Measurements from ENCODE around the gene LRFN4. TPM values are rescaled to one million over a fixed set of nuclear protein-coding genes. Genes with fewer than 3 reads are reported as not detected.

The LRFN4 gene
- total and polyA plus RNA-seq, 2 of the 13 experiments (the other 11 are each of a cell fraction or from before 2014, with no cell fraction given), result 1.3 to 6.8 TPM

DNA sequence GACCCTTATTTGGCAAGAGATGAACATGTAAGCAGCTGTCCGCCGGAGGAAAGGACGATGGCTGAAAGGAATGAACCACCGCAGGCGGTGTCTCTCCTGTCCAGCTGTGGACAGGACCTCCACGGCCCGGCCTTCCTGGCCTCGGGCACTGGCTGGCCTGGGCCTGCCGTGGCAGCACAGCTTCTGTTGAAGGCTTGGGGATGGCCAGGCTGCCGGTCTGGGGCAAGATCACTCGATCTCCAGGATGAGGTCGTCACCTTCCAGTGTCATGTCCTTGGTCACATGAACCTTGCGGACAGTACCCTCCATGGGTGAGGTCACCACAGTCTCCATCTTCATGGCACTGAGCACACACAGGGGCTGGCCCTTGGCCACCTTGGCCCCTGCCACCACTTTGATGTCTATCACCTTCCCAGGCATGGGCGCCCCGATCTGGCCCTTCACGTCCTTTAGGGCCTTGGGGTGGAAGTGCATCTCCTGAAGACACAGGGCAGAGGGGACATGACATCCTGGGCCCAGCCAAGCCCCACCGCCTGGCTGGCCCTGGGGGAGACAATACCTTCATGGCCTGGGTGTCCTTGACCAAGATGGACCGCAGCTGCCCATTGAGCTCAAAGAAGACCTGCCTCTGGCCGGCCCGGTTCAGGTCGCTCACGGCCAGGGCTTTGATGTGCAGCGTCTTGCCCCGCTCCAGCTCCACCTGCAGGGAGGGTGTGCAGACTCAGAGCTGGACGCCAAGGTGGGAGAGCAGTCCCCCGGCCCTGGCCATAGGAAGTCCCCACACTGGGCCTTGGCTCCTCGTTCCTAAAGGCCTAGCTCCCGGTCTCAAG, 8.0 kb upstream of the LRFN4 start:
- CTCF ChIA-PET (ENCODE audit: low intra/inter-chr PET ratio, low total read pairs), result no interaction called here
- Histone ChIP-seq H4K20me1 (ENCODE audit: insufficient read depth, low read length) (peaks cover 6% of the 10 kb centered on the region; the same call in 1 of the 2 replicates), H3K27ac (ENCODE audit: extremely low read length, insufficient read depth, low read length) (no peak overlapping the region), H3K9ac (ENCODE audit: insufficient read depth, low read depth, low read length) (no peak overlapping the region), H2AFZ (ENCODE audit: low read length) (no peak overlapping the region), H3K4me2 (ENCODE audit: low read depth, low read length) (no peak overlapping the region), H3K79me2 (ENCODE audit: insufficient read depth, low read length) (peaks cover 11% of the 10 kb centered on the region), H3K27me3 (ENCODE audit: control insufficient read depth in 1 of 2, insufficient read depth in 2 of 2, low read length in 2 of 2) (no peaks in the 10 kb centered on the region; a peak in 1 of 5 replicates), H3K36me3 (replicated peaks in 1 of 2; ENCODE audit: control insufficient read depth in 1 of 2, insufficient read depth in 2 of 2, low read length in 2 of 2) (peaks cover 25 to 54% of the 10 kb centered on the region in 2 experiments; a peak in 4 of 5 replicates), H3K4me1 (ENCODE audit: insufficient read depth, low read length) (peaks cover 16% of the 10 kb centered on the region), H3K9me3 (ENCODE audit: low read length) (no peaks in the 10 kb centered on the region), H3K4me3 (replicated peaks in 1 of 3; ENCODE audit: insufficient read depth in 1 of 3, low read depth in 2 of 3, low read length in 3 of 3) (no peak overlapping the region)
- in situ Hi-C loops (cut with HindIII; ENCODE audit: extremely low pct_ligation_motif_present, low pct_unique_long_range_greater_than_20kb) (loop anchor here (10.0 to 25.0 kb wide), 3 partner anchors 126 to 437 kb away; partner anchors contain the start of genes C11orf86, CTSF and NPAS4), intact Hi-C loops (cut with micrococcal nuclease; ENCODE audit: unreplicated experiment) (no loop called here)
- ATAC-seq, result no peak
- BruUV-seq (replicated peaks), result no TSS peak
- DNase-seq (ENCODE audit: low spot score), result no peak
- WGBS (ENCODE audit: low lambda C conversion rate), result 93% methylated on average over 8 of the region's 28 CpGs
- POLR2A ChIA-PET, result interaction anchor here (0.7 kb wide), 1 partner anchor 75 kb away, joined by 3 read pairs; no protein-coding TSS in a partner anchor
- no peak for FAIRE-seq
- TF ChIP-seq, protein P1, sequence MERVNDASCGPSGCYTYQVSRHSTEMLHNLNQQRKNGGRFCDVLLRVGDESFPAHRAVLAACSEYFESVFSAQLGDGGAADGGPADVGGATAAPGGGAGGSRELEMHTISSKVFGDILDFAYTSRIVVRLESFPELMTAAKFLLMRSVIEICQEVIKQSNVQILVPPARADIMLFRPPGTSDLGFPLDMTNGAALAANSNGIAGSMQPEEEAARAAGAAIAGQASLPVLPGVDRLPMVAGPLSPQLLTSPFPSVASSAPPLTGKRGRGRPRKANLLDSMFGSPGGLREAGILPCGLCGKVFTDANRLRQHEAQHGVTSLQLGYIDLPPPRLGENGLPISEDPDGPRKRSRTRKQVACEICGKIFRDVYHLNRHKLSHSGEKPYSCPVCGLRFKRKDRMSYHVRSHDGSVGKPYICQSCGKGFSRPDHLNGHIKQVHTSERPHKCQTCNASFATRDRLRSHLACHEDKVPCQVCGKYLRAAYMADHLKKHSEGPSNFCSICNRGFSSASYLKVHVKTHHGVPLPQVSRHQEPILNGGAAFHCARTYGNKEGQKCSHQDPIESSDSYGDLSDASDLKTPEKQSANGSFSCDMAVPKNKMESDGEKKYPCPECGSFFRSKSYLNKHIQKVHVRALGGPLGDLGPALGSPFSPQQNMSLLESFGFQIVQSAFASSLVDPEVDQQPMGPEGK (CRISPR knock-in tag; IDR thresholded peaks at IDR 0.05), result no peak
- TF ChIP-seq ZFP36L2 (CRISPR knock-in tag; IDR thresholded peaks at IDR 0.05) (no peak), POLR2A (IDR thresholded peaks at IDR 0.05; ENCODE audit: insufficient read depth in 1 of 2, low read depth in 2 of 2, low read length in 2 of 2) (peak in 1 of 2 experiments; percentile 44; a peak in 1 of 4 replicates), ATF7 (IDR thresholded peaks at IDR 0.05) (peak; percentile 43), ATF7 (CRISPR knock-in tag; IDR thresholded peaks at IDR 0.05) (no peak), ZNF232 (CRISPR knock-in tag; IDR thresholded peaks at IDR 0.05; ENCODE audit: borderline replicate concordance) (no peak), HNF1B (CRISPR knock-in tag; IDR thresholded peaks at IDR 0.05) (no peak), KLF12 (CRISPR knock-in tag; IDR thresholded peaks at IDR 0.05; ENCODE audit: borderline replicate concordance) (no peak), ZNF264 (CRISPR knock-in tag; IDR thresholded peaks at IDR 0.05) (no peak), ZKSCAN8 (CRISPR knock-in tag; IDR thresholded peaks at IDR 0.05; ENCODE audit: borderline replicate concordance) (no peak), ZNF577 (CRISPR knock-in tag; IDR thresholded peaks at IDR 0.05; ENCODE audit: borderline replicate concordance, low read depth) (no peak), KLF11 (CRISPR knock-in tag; IDR thresholded peaks at IDR 0.05) (no peak), HINFP (CRISPR knock-in tag; IDR thresholded peaks at IDR 0.05; ENCODE audit: low read depth) (no peak)
- TF ChIP-seq, protein P2, sequence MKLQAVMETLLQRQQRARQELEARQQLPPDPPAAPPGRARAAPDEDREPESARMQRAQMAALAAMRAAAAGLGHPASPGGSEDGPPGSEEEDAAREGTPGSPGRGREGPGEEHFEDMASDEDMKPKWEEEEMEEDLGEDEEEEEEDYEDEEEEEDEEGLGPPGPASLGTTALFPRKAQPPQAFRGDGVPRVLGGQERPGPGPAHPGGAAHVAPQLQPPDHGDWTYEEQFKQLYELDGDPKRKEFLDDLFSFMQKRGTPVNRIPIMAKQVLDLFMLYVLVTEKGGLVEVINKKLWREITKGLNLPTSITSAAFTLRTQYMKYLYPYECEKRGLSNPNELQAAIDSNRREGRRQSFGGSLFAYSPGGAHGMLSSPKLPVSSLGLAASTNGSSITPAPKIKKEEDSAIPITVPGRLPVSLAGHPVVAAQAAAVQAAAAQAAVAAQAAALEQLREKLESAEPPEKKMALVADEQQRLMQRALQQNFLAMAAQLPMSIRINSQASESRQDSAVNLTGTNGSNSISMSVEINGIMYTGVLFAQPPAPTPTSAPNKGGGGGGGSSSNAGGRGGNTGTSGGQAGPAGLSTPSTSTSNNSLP (IDR thresholded peaks at IDR 0.05; ENCODE audit: low read depth, low read length), result no peak
- TF ChIP-seq, protein P3, sequence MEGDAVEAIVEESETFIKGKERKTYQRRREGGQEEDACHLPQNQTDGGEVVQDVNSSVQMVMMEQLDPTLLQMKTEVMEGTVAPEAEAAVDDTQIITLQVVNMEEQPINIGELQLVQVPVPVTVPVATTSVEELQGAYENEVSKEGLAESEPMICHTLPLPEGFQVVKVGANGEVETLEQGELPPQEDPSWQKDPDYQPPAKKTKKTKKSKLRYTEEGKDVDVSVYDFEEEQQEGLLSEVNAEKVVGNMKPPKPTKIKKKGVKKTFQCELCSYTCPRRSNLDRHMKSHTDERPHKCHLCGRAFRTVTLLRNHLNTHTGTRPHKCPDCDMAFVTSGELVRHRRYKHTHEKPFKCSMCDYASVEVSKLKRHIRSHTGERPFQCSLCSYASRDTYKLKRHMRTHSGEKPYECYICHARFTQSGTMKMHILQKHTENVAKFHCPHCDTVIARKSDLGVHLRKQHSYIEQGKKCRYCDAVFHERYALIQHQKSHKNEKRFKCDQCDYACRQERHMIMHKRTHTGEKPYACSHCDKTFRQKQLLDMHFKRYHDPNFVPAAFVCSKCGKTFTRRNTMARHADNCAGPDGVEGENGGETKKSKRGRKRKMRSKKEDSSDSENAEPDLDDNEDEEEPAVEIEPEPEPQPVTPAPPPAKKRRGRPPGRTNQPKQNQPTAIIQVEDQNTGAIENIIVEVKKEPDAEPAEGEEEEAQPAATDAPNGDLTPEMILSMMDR (CRISPR knock-in tag; IDR thresholded peaks at IDR 0.05), result no peak
